NCI-H526 (cell line): ENCODE measurements around the gene TMEM100.
"Not testable (repeated sequence)": the region's sequence is repeated elsewhere in the genome, so short reads cannot be mapped to it uniquely, and the experiment has no call there.

ENCODE experiments used
- DNase-seq, 2 experiments: peaks; one replicate each; lab custom pipeline; 2025; lab: John Stamatoyannopoulos, UW

TMEM100 gene

DNA sequence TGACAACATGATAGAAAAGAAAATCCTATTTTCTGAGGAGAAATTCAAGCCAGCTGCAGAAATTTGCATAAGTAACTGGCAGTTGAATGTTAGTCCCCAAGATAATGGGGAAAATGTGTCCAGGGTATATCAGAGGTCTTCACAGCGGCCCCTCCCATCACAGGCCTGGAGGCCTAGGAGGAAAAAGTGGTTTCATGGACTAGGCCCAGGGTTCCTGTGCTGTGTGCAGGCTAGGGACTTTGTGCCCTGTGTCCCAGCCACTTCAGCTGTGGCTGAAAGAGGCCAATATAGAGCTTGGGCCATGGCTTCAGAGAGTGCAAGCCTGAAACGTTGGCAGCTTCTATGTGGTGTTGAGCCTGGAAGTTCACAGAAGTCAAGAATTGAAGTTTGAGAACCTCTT lies 35.6 kb downstream of the TMEM100 start:
- no peak for DNase-seq

DNA sequence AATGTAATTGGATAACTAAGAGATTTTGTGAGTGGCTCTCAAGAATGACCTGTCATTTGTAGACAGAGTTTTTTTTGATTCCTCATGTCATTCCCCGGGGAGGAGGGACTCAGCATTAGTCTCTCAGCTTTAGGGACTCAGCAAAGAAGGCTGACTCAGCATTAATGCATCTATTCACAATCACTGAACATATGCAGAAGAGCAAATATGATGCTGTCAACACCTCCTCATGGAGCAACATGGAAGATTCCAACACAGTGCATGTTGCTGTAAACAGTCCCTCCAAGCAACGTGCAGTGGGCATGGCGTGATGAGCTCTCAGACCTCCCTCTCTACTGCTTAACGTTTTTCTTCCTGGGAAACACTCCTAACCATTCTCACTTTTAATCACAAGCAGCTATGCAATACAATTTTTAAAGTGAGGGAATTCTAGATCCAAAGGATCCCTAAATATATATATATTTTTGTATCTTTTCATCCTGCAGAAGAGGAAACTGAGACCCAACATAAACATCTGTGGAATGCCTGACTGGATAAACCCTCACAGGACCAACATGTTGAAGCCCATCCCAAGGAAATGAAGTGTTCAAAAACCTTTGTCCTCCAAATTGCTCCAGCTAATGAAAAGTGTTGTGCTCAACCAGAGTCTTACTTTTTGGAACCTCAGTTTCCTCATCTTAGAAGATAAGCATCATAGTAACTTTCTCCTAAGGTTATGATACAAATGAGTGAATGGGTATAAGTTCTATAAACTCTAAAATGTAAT lies 38.9 kb downstream of the TMEM100 start:
- no peak for DNase-seq

DNA sequence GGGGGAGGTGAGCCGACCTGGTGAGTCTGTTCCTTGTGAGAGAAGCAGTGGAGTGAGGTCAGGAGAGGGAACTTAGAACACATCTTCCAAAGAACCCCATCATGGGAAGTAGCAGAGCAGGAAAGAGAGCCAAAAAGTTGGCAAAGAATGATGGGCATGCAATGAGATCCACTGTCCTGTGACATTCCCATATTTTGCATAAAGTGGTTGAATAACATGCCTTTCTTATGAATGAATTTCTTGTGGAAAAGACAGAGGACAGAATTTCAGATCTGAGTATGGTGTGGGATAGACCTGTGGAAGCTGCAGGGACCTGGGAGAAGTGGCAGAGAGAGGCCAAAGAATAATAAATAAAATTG lies 41.3 kb downstream of the TMEM100 start:
- no peak for DNase-seq

DNA sequence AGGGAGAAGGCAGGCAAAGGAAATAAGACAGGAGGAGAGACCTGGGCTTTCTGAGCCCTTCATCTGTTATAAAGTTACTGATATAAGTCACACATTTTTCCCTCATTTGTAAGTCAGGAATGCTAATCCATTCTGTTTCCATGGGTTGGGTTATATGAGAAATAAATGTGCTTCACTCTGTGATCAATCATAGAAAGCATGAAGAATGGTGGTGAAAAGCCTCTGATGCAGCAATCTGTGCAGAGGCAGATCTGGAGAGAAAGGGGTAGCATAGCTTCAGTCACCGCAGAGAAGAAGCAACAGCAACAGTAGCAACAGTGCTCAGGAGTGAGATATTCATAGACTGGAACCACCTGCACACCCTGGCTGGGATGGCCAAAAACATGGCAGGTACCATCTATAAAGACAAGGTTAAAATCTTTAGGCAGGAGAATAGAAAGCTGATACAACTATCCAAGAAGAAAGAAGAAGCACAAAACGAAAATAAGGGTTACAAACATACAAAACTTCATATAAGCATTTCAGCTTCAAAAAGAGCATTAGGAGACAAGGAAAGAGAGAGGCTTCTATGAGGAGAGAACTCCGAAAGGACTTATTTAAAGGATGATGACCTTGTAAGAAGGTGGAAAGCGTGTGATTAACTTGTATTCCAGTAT lies 41.9 kb downstream of the TMEM100 start:
- DNase-seq = no peak

DNA sequence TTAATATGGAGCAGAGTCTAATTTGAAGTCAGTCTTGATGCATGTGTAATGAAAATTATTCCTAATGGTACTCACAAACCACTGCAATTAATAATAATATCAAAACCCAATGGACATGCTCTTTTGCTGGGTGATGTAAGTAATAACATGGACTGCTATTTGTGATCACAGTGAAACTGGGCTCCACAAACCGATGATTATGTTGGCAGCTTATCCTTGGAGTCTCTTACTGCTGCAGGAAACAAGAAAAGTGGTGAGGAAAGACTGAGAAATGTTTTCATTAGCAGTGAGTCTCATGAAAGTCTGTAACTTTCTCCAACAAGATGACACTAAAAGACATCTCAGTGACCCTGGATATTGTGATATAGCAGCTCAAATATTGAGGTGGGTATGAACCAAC lies 45.2 kb downstream of the TMEM100 start:
- DNase-seq = no peak

DNA sequence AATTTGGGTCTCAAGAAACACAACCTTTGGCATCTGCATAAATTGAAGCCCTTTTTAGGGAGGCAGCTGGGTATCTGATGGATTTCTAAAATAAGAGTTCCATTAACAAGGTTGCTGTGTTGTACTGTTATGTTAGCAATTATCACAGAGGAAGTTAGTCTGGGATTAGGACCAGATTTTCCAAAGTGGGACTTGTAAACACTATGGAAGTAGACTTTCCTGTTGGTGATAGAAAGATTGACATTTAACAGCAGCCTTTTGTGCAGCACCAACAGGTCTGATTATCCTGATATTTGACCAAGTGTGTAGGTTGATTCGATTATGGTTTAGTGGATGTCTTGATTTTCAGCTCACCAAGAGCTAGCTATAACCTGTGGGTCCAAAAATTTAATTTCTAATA lies 46.4 kb downstream of the TMEM100 start:
- DNase-seq = no peak

DNA sequence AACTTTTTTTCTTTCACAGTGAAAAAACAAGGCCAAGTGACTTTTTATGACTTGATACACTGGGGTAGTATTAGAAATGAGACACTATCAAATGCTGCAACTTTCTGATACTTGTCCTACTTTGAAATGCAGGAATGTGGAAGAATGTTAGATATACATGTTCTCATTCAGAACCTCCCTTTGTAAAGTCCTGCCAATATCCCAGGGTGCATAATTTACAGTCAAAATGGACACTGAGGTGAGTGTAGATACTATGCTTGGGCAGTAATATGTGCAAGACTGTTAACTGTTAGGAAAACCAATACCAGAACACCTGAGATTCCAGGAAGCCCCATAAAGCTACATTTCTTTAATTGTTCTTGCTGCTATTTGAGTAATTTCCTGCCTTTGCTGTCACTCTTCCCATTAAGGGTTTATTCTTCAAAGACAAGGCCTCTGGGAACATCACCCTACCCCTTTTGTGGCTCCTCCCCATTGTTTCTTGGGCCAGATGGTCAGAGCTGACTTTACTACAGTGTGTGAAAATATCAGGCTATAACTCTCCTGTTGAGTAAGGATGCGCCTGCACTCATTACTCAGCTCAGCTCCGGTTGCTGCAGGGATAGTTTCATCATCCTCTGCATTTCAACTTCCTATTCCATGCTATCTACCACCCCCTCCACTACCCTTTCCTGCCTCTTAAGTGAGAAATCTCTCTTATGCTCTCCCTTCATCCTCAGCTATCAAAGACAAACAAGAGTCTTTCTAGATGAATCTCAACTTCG lies 48.7 kb downstream of the TMEM100 start:
- no peak for DNase-seq

DNA sequence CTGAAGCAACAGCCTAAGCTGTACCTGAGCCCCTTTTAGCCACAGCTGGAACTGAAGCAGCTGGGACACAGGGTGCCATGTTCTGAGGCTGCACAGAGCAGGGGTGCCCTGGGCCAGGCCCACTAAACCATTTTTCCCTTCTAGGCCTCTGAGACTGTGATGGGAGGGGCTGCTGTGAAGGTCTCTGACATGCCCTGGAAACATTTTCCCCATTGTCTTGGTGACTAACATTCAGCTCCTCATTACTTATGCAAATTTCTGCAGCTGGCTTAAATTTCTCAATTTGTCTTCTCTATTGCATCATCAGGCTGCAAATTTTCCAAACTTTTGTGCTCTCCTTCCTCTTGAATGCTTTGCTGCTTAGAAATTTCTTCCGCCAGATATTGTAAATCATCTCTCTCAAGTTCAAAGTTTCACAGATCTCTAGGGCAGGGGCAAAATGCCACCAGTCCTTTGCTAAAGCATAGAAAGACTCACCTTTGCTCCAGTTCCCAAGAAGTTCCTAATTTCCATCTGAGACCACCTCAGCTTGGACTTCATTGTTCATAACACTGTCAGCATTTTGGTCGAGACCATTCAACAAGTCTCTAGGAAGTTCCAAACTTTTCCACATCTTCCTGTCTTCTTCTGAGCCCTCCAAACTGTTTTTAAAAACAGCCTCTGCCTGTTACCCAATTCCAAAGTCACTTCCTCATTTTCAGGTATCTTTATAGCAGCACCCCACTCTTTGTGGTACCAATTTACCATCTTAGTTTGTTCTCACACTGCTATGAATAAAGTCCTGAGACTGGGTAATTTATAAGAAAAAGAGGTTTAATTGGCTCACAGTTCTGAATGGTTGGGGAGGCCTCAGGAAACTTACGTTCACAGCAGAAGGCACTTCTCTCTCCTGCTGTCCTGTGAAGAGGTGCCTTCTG lies 49.8 kb downstream of the TMEM100 start:
- DNase-seq = no peak

DNA sequence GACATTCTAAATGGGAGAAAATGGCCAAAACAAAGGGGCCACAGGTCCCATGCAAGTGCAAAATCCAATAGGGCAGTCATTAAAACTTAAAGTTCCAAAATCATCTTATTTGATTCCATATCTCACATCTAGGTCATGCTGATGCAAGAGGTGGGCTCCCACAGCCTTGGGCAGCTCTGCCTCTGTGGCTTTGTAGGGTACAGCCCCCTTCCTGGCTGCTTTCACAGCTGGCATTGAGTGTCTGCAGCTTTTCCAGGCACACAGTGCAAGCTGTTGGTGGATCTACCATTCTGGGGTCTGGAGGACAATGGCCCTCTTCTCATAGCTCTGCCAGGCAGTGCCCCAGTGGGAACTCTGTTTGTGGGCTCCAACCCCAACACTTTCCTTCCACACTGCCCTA lies 50.7 kb downstream of the TMEM100 start:
- not testable (repeated sequence) for DNase-seq
